Measurements from ENCODE around the gene GSS.

- TF ChIP-seq CTCF (IDR thresholded peaks at IDR 0.05) (no peak), POLR2AphosphoS5 (IDR thresholded peaks at IDR 0.05) (no peak), EP300 (IDR thresholded peaks at IDR 0.05) (no peak), POLR2A (IDR thresholded peaks at IDR 0.05) (no peak)
These were observed 27.6 kb upstream of the GSS start for GRCh38 chr20:34983089-34983820.

Measured in stomach (tissue), 4 donors.